Panc1 (cell line): ENCODE results near the gene JPH3.

Source experiments
- CTCF ChIP-seq: fragments of 450-650 bp; IDR thresholded peaks from 2 replicates; pipeline ENCODE4 v1.5.1; 2017; ENCODE audit warnings: mild to moderate bottlenecking
- SIN3A ChIP-seq: IDR thresholded peaks from 2 replicates; pipeline ENCODE4 v1.6.1; 2012; ENCODE audit warnings: low read depth, mild to moderate bottlenecking, low read length, moderate library complexity, borderline replicate concordance; ENCODE audit not compliant: insufficient read depth
- TF ChIP-seq, protein P1 (sequence below), 2 experiments: IDR thresholded peaks; 2 replicates each; pipeline ENCODE4 v1.6.1; 2011 to 2012; ENCODE audit warnings: low read depth in 2 of 2, control low read depth in 1 of 2, low read length in 1 of 2, mild to moderate bottlenecking in 1 of 2, moderate library complexity in 1 of 2; ENCODE audit not compliant: insufficient read depth in 1 of 2

DNA sequence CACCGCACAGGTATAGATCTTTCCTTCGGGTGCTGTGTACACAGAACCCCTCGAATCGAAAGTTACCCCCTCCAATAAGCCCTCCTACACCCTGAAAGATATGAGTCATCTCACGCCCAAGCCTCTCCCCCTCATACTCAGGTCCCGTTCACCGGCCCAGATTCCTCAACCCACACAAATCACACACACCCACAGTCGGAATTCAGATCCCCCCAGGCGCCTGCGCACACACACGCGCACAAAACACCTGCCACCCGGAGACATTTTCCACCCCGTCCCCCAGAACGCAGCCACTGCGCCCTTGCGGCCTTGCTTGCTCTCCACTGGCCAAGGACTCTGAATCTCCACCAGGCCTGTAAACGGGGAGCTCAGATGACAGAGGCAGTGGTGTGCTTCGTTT lies 4.9 kb downstream of the JPH3 start:
- TF ChIP-seq CTCF (no peak), SIN3A (no peak)
- TF ChIP-seq, protein P1, sequence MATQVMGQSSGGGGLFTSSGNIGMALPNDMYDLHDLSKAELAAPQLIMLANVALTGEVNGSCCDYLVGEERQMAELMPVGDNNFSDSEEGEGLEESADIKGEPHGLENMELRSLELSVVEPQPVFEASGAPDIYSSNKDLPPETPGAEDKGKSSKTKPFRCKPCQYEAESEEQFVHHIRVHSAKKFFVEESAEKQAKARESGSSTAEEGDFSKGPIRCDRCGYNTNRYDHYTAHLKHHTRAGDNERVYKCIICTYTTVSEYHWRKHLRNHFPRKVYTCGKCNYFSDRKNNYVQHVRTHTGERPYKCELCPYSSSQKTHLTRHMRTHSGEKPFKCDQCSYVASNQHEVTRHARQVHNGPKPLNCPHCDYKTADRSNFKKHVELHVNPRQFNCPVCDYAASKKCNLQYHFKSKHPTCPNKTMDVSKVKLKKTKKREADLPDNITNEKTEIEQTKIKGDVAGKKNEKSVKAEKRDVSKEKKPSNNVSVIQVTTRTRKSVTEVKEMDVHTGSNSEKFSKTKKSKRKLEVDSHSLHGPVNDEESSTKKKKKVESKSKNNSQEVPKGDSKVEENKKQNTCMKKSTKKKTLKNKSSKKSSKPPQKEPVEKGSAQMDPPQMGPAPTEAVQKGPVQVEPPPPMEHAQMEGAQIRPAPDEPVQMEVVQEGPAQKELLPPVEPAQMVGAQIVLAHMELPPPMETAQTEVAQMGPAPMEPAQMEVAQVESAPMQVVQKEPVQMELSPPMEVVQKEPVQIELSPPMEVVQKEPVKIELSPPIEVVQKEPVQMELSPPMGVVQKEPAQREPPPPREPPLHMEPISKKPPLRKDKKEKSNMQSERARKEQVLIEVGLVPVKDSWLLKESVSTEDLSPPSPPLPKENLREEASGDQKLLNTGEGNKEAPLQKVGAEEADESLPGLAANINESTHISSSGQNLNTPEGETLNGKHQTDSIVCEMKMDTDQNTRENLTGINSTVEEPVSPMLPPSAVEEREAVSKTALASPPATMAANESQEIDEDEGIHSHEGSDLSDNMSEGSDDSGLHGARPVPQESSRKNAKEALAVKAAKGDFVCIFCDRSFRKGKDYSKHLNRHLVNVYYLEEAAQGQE (IDR thresholded peaks at IDR 0.05; ENCODE audit: insufficient read depth in 1 of 2, low read depth in 2 of 2, low read length in 1 of 2), result no peak
